ENCODE measurements around the gene TNNC1. TPM values are rescaled to one million over a fixed set of nuclear protein-coding genes. Genes with fewer than 3 reads are reported as not detected.

Gene TNNC1
- polyA plus RNA-seq, 1 donor from 2014 or later, result 2.2 TPM

DNA sequence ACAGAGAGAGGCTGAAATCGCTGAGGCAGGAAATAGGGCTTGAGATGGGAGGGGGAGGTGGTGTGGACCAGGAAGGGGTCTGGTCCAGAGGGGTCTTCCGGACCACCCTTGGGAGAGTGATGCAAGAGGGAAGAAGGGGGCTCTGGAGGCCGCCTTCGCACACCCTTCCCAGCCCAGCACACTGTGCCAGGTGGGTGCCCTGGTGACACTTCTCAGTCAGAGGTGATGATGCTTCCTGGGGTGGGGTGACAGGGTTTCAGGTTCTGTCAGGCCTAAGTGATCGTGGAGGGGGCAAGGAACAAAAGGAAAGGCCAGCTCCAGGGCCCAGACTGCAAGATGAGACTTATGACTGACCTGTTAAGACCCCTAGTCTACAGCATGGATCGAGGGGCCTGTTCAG, 21.6 kb downstream of the TNNC1 start:
- no peaks in the 10 kb centered on the region for H4K20me1 ChIP-seq (ENCODE audit: insufficient read depth)
- no peaks in the 10 kb centered on the region for H3K27me3 ChIP-seq (ENCODE audit: insufficient read depth, low read depth, low read length)
- H3K79me2 ChIP-seq (replicated peaks; ENCODE audit: insufficient read depth, low read length), result no peaks in the 10 kb centered on the region
- TF ChIP-seq, protein P1, sequence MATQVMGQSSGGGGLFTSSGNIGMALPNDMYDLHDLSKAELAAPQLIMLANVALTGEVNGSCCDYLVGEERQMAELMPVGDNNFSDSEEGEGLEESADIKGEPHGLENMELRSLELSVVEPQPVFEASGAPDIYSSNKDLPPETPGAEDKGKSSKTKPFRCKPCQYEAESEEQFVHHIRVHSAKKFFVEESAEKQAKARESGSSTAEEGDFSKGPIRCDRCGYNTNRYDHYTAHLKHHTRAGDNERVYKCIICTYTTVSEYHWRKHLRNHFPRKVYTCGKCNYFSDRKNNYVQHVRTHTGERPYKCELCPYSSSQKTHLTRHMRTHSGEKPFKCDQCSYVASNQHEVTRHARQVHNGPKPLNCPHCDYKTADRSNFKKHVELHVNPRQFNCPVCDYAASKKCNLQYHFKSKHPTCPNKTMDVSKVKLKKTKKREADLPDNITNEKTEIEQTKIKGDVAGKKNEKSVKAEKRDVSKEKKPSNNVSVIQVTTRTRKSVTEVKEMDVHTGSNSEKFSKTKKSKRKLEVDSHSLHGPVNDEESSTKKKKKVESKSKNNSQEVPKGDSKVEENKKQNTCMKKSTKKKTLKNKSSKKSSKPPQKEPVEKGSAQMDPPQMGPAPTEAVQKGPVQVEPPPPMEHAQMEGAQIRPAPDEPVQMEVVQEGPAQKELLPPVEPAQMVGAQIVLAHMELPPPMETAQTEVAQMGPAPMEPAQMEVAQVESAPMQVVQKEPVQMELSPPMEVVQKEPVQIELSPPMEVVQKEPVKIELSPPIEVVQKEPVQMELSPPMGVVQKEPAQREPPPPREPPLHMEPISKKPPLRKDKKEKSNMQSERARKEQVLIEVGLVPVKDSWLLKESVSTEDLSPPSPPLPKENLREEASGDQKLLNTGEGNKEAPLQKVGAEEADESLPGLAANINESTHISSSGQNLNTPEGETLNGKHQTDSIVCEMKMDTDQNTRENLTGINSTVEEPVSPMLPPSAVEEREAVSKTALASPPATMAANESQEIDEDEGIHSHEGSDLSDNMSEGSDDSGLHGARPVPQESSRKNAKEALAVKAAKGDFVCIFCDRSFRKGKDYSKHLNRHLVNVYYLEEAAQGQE (IDR thresholded peaks at IDR 0.05; ENCODE audit: borderline replicate concordance), result no peak
- TF ChIP-seq MXI1 (conservative IDR thresholded peaks at IDR 0.05; ENCODE audit: poor library complexity, severe bottlenecking), result no peak
- TF ChIP-seq POLR2AphosphoS5 (IDR thresholded peaks at IDR 0.05), result no peak
- no peak for TF ChIP-seq TAF1 (IDR thresholded peaks at IDR 0.05; ENCODE audit: low read depth)
- TF ChIP-seq EP300 (conservative IDR thresholded peaks at IDR 0.05; ENCODE audit: poor library complexity, severe bottlenecking), result no peak
- no peak for TF ChIP-seq EZH2 (IDR thresholded peaks at IDR 0.05; ENCODE audit: borderline replicate concordance, insufficient read depth, low read length, poor library complexity, severe bottlenecking)
- no peak overlapping the region for H3K27ac ChIP-seq (ENCODE audit: low read length)
- H3K9me3 ChIP-seq (ENCODE audit: low read length), result no peaks in the 10 kb centered on the region
- no peaks in the 10 kb centered on the region for H3K9me2 ChIP-seq (ENCODE audit: insufficient read depth, low read length)
- no peak overlapping the region for H3K9ac ChIP-seq (ENCODE audit: low read length)
- no peaks in the 10 kb centered on the region for H3F3A ChIP-seq (ENCODE audit: insufficient read depth, low read length, poor library complexity, severe bottlenecking)
- H3K4me2 ChIP-seq (ENCODE audit: low read length), result no peak overlapping the region
- H3K4me3 ChIP-seq (ENCODE audit: low read length), result no peak overlapping the region
- H3K36me3 ChIP-seq (ENCODE audit: insufficient read depth, low read length), result no peaks in the 10 kb centered on the region
- H2AFZ ChIP-seq (ENCODE audit: low read depth, low read length), result no peak overlapping the region

DNA sequence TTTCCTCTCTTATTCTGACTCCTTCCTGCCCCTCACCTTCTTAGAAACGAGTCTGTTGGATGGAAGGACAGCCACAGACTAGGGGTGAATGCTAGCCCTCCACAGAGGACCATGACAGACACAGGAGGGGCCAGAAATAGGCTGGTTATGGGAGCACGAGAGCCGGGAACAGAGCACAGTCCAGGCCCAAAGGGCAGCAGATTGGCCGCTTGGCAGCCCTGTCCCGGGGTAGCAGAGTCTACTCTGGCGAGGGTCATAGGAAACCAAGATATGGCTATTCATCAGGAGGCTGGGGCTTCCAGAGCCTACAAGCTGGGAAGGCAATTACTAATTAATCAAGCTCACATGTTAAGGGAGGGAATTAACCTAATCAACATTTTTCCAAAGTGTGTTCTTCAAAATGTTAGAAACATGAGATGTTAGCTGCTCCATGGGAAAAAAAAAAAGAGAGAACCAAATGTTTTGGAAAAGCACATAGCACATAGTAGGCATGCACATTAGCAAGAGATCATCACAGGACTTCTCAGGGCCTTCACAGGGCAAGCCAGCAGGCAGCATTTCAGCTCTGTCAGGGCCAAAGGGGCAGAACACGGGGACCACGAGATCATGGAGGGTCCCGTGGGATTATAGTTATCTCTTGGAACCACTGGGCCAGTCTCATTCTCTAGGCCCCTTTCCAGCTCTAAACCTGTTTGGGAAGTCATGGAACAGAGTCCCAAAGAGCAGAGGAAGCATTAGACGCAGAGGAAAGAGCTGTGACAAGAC, 22.2 kb downstream of the TNNC1 start:
- TF ChIP-seq POLR2AphosphoS5 (IDR thresholded peaks at IDR 0.05), result no peak
- TF ChIP-seq, protein P2, sequence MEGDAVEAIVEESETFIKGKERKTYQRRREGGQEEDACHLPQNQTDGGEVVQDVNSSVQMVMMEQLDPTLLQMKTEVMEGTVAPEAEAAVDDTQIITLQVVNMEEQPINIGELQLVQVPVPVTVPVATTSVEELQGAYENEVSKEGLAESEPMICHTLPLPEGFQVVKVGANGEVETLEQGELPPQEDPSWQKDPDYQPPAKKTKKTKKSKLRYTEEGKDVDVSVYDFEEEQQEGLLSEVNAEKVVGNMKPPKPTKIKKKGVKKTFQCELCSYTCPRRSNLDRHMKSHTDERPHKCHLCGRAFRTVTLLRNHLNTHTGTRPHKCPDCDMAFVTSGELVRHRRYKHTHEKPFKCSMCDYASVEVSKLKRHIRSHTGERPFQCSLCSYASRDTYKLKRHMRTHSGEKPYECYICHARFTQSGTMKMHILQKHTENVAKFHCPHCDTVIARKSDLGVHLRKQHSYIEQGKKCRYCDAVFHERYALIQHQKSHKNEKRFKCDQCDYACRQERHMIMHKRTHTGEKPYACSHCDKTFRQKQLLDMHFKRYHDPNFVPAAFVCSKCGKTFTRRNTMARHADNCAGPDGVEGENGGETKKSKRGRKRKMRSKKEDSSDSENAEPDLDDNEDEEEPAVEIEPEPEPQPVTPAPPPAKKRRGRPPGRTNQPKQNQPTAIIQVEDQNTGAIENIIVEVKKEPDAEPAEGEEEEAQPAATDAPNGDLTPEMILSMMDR (IDR thresholded peaks at IDR 0.05; ENCODE audit: poor library complexity, severe bottlenecking), result no peak
- no peak for TF ChIP-seq SMC3 (conservative IDR thresholded peaks at IDR 0.05; ENCODE audit: poor library complexity)
- no peak for TF ChIP-seq MXI1 (conservative IDR thresholded peaks at IDR 0.05; ENCODE audit: poor library complexity, severe bottlenecking)
- no peak for TF ChIP-seq RAD21 (conservative IDR thresholded peaks at IDR 0.05)
- TF ChIP-seq, protein P1 (IDR thresholded peaks at IDR 0.05; ENCODE audit: borderline replicate concordance), result no peak
- Histone ChIP-seq H3K27me3 (ENCODE audit: insufficient read depth, low read depth, low read length) (no peaks in the 10 kb centered on the region), H3K9me3 (ENCODE audit: low read length) (no peaks in the 10 kb centered on the region), H3K4me2 (ENCODE audit: low read length) (no peak overlapping the region), H4K20me1 (ENCODE audit: insufficient read depth) (no peaks in the 10 kb centered on the region), H3K79me2 (replicated peaks; ENCODE audit: insufficient read depth, low read length) (no peaks in the 10 kb centered on the region), H3K36me3 (ENCODE audit: insufficient read depth, low read length) (no peaks in the 10 kb centered on the region), H3K9ac (ENCODE audit: low read length) (no peak overlapping the region), H3K9me2 (ENCODE audit: insufficient read depth, low read length) (no peaks in the 10 kb centered on the region), H2AFZ (ENCODE audit: low read depth, low read length) (no peak overlapping the region), H3K27ac (ENCODE audit: low read length) (no peak overlapping the region), H3F3A (ENCODE audit: insufficient read depth, low read length, poor library complexity, severe bottlenecking) (no peaks in the 10 kb centered on the region), H3K4me3 (ENCODE audit: low read length) (no peak overlapping the region)

Measured in neural cell (in vitro differentiated cells).